HG02610 (cell line): ENCODE data around the gene HP.

Source experiments
- ATAC-seq: cut with Tn5 transposase; IDR thresholded peaks from one replicate; pipeline ENCODE4 v1.9.1; 2021; ENCODE audit warnings: mild to moderate bottlenecking, moderate library complexity; ENCODE audit not compliant: unreplicated experiment

HP gene

DNA sequence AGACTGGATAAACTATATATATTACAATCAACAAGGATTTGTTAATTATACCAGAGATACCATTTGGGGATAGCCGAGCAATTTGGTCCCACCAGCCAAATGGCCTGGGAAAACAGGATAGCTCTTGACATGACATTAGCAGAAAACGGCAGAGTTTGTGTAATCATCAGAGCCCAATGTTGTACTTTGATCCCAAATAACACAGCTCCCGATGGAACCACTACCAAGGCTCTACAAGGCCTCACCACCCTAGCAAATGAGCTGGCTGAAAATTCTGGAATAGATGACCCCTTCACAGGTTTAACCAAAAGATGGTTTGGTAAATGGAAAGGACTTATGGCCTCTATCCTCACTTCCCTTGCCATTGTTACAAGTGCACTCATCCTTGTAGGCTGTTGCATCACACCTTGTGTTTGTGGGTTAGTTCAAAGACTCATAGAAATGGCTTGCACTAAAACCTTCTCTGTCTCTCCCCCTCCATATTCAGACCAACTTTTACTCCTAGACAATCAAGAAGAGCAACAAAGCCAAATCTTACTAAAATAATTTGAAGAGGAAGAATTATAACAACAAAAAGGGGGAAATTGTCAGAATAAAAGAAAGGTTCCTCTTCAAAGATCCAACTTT, 29.6 kb downstream of the HP start:
- no peak for ATAC-seq

DNA sequence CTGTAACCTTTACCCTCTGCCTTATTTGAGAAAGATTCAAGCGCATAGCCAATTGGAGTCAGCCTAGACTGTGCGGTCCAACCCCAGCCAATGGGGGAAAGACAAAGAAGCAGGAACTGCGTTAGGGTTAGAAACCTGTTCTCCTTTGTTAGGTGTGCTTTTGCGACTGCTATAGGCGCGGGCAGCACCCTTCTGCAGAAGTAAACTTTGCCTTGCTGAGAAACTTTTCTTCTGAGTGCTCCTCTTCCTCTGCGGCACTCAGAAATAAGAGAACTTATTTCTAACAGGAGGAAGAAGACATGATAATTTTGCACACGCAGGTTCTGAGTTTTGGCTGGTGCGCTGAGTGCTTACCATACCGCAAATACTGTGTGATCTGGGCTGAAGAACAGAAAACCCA, 30.1 kb downstream of the HP start:
- ATAC-seq, result no peak

DNA sequence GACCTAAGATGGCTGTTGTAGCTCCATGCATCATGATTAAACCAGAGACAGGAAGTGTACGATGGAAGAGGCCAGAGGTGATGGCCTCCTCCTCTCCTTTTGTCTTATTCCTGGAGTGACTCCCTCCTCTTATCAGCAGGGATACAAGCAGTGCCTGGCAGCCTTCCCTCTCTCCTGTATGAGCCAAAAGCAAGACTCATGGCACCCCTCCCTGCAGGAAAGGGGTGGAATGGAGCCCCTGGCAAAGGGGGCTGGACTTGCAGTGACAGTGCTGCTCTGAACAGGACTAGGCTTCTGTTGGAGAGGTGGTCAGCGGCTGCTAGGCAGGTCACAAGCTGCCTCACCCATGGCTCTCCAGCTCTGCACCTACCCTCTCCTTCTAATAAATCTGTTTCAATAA, 30.7 kb downstream of the HP start:
- ATAC-seq, result no peak

DNA sequence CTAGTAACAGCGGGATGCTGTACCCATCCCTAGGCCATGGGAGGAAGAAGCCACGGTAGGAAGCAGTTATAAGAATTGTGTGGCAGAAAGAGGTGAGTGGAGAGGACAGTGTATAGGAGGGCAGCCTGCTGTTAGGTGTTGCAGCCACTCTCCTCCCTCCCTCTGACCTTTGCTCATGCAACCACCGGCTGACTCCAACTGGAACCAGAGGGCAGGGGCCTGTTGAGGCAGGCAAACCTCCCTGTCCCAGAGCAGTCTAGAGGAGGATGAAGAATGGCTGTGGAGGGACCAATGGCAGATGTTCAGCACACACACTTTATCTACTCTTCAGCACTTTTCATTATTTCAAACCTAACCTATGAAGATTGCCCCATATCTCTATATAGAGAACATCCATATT, 36.9 kb downstream of the HP start:
- ATAC-seq, result no peak

DNA sequence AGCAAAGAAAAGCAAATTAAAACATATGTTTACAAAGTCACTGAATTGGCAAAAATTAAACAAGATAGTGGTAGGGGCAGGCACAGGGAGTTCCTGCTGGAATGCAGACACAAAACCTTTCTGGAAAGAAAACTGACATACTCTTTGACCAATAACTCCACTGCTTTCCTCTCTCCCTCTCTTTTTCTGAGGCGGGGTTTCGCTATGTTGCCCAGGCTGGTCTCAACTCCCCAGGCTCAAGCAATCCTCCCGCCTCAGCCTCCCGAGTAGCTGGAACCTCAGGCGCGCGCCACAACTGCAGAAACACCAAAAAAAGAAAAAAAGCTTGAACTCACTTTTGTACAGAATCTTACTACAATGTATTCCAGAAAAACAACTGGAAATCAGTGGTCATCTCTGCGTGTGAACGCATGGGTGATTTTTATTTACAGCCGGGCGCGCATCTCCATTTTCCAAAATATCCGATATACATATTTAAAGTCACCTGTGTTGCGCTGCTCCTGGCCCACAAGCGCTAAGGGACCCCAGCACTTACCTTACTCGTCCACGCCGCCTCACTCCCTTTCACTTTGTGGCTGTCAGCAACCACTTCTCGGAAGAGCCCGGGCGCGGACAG, 38.6 kb downstream of the HP start:
- no peak for ATAC-seq

DNA sequence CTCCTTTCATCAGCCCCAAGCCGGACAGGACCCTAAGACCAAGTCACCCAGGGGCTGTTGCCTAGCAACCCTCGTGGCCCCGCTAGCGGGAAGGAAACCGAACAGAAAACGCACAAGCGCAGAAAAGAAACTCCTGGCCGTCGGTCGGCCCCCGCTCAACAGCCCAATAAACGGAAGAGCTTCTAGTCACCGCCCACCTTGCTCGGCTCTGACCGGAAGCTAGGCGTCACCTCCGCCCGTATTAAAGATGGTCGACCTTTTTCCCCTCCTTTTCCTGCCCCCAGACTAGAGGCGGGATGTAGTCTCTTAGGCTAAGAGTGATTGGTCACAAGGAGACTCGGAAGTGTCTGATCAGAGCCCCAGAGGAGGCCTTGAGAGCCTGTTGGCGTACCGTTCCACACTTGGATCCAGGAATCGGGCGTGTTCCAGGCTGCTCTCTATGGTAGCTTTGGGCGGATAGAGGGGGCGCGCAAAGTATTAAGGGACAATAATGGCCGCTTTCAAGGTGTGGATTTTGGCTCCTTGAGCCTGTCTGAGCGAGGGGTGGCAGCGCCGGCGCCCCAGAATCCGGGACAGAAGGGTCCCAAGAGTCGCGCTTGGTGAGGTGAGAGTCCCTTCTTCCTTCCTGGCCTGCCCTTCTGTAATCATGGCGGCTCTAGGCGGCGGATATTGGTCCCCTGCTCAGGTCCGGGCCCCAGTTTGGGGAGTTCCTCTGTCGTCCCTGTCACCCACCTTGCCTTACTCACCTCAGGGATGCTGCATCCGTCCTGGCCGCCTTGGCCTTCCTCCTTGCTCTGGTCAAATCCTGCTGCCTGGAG, 39.4 kb downstream of the HP start, which contains the start of the genes DHX38 and TXNL4B:
DHX38 (plus strand) TSS at position 400 of the 818 bp plus-strand sequence. CDS start 2,311 bp downstream, outside the sequence.
TXNL4B (minus strand) TSS at position 173 of the 818 bp plus-strand sequence. CDS start 2,871 bp downstream, outside the sequence.
- peak; percentile 98 for ATAC-seq

DNA sequence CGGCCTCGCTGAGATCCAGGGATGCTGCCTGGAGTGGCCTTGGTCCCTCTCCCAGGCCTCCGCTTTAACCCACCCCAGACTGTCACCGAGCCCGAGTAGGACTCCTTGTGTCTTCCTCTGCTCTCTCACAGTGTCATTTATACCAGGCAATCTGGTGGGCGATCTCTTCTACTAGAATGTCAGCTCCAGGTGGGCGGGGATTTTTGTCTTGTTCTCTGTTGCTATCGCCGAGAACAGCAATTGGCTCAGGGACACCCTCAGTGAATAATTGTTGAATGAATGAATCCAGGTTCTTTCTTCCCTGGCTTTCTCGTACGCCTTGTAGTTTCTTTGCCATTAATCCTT, 39.9 kb downstream of the HP start:
- no peak for ATAC-seq

DNA sequence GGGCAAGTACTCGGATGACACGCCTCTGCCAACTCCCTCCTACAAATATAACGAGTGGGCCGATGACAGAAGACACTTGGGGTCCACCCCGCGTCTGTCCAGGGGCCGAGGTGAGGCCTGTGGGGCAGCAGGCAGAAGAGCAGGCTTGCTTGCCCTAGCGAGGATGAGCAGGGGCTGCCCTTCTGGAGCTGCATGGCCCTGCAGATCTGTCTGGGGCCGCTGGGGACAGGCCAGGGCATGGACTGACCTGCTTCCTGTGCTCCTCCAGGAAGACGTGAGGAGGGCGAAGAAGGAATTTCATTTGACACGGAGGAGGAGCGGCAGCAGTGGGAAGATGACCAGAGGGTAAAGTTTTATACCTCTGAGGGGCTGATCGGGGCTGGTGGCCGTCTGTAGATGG, 44.6 kb downstream of the HP start:
- no peak for ATAC-seq

DNA sequence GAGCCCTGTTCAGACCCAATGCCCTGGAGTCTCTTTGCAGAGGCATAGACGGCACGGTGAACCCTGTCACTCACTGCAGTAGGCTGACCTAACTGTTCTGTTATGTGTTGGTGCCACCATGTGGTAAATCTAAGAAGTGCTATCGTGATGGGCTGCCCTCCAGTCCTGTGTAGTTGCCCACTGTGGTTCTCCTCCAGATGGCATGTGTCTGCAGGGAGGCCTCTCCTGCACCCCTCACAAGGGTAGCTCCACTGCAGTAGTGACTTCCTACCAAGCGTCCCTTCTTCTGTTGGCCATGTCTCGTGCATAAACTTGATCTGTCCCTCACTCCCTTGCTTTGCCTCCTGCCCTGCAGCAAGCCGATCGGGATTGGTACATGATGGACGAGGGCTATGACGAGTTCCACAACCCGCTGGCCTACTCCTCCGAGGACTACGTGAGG, 45.1 kb downstream of the HP start:
- peak; percentile 77 for ATAC-seq

DNA sequence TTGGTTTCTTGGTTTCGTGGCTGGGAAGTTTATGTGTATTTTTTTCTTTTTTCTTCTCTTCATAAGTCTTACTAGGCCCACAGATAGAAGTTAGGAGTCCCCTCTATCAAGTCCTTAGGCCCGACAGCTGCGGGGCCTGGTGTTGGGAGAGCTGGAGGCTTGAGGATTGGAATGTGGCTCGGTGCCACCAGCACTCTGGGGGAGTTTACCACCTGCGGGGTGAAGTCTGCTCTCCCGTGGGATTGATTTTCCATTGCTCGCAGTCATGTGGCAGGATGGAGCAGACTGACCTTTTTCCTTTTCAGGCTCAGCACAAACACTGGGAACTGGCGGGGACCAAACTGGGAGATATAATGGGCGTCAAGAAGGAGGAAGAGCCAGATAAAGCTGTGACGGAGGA, 46.9 kb downstream of the HP start:
- ATAC-seq, result no peak

DNA sequence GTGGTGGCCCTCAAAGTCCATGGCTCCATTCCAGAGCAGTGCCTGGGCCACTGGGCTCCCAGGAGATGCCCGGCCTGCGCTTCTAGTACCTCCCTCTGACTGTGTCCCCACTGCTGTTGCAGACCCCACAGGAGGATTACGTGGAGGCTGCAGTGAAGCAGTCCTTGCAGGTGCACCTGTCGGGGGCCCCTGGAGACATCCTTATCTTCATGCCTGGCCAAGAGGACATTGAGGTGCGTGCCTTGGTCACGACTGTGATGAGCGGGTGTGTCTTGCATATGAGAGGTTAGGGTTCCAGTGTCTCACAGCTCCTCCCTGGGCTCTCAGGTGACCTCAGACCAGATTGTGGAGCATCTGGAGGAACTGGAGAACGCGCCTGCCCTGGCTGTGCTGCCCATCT, 50.6 kb downstream of the HP start:
- no peak for ATAC-seq

DNA sequence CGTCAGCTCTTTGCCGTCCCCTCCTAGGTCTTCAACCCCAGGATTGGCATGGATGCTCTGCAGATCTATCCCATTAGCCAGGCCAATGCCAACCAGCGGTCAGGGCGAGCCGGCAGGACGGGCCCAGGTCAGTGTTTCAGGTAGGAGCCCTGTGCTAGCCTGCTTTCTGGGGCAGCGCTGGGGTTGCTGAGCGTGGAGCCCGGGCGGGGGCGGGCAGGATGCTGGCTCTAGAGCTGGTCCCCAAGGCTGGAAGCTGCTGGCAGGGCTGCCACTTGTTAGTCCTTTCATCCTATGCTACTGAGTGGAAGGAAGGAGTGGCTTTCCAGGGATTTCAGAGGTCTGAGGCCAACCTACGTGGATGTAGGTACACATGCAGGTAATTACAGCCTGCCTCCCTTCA, 51.7 kb downstream of the HP start:
- no peak for ATAC-seq

DNA sequence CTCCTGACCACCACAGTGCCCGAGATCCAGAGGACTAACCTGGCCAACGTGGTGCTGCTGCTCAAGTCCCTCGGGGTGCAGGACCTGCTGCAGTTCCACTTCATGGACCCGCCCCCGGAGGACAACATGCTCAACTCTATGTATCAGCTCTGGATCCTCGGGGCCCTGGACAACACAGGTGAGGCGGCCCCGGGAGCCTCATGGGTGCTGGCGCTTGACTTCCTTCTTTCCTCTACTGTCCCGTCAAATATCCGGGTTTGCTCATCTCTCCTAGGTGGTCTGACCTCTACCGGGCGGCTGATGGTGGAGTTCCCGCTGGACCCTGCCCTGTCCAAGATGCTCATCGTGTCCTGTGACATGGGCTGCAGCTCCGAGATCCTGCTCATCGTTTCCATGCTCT, 53.1 kb downstream of the HP start:
- ATAC-seq, result no peak

DNA sequence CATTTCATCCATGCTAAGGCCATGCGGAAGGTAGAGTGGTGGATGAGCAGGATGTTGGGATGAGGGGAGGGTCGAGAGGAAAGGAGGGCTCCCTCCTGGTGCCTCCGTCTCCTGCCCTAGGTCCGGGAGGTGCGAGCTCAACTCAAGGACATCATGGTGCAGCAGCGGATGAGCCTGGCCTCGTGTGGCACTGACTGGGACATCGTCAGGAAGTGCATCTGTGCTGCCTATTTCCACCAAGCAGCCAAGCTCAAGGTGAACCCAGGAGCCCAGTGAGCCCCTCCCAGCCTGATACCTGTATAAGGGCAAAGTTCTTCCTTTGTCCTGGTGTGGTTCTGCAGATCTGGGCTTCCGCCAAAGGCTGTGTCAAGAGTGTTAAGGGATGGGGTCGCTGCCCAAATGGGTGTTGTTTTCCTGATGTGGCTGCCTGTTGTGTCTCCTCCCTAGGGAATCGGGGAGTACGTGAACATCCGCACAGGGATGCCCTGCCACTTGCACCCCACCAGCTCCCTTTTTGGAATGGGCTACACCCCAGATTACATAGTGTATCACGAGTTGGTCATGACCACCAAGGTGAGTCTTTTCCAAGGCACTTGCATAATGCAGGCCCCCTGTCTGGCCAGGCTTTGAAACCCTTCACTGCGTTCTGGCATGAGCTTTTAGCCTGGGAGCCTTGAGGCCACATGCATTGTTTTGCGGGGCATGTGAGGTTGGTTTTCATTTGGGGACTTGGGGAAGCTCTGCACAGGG, 54.2 kb downstream of the HP start:
- ATAC-seq, result no peak

DNA sequence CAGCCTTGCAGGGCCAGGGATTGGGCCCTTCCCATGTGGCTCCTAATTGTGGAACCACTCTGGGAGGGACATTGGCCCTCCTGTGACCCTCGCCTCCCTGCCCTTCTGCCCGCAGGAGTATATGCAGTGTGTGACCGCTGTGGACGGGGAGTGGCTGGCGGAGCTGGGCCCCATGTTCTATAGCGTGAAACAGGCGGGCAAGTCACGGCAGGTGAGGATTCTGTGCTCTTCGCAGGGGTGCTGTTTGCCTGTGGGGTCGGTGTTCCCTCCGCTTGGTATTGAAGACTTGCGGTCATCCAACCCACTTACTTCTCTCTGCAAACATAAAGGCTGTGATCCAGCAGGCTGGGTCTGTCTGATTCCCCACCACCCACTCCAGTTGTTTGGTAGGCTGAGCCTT, 55.0 kb downstream of the HP start:
- no peak for ATAC-seq

DNA sequence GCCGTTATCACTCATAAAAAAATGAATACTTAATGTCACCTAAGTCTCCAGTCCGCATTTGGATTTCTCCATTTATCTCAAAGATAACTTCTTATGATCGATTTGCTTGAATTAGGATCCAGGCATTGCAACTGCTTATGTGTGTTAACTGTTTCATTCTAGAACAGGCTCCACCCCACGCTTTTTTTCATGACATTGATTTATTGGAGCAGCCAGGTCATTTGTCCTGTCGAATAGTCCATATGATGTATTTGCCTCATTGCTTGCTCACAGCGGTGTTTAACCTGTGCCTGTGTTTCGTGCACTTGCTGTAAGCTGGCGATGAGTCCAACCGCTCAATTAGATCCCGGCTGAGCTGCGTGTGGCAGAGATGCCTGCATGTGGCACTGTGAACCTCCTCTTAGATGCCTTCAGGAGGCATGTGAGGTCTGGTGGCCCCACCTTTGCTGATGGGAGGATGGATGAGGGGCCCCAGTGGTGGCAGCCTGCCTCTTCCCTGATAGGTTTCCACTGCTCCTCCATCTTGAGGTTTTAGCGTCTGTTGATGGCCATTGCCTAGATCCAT, 55.7 kb downstream of the HP start:
- ATAC-seq, result no peak
